WERI-Rb-1 (cell line): Measurements from ENCODE around the gene RPL22.

Source experiments
- DNase-seq: peaks from one replicate; pipeline ENCODE4 v3.0.0-alpha.2; 2020
- H3K27ac ChIP-seq: fragments of 250-450 bp; sonication (Bioruptor Pico); 2 replicates; pipeline ENCODE4 v1.5.1; 2020; ENCODE audit warnings: mild to moderate bottlenecking, moderate library complexity
- H3K27me3 ChIP-seq: fragments of 250-450 bp; sonication (Bioruptor Pico); 2 replicates; pipeline ENCODE4 v1.5.1; 2021; ENCODE audit warnings: mild to moderate bottlenecking, low read depth, moderate library complexity; ENCODE audit not compliant: insufficient read depth, severe bottlenecking
- H3K36me3 ChIP-seq: fragments of 250-450 bp; sonication (Bioruptor Pico); 2 replicates; pipeline ENCODE4 v1.5.1; 2020; ENCODE audit warnings: mild to moderate bottlenecking, moderate library complexity
- H3K4me3 ChIP-seq: 2 replicates; pipeline ENCODE4 v1.5.1; 2011; ENCODE audit warnings: low read depth, mild to moderate bottlenecking, control low read depth, low read length
- H3K9me3 ChIP-seq: fragments of 250-450 bp; sonication (Bioruptor Pico); 2 replicates; pipeline ENCODE4 v1.5.1; 2021; ENCODE audit warnings: mild to moderate bottlenecking, moderate library complexity; ENCODE audit not compliant: severe bottlenecking
- CTCF ChIP-seq: IDR thresholded peaks from 2 replicates; pipeline ENCODE4 v1.5.1; 2011; ENCODE audit warnings: low read depth, mild to moderate bottlenecking, control low read depth, inconsistent platforms, low read length

The RPL22 gene

DNA sequence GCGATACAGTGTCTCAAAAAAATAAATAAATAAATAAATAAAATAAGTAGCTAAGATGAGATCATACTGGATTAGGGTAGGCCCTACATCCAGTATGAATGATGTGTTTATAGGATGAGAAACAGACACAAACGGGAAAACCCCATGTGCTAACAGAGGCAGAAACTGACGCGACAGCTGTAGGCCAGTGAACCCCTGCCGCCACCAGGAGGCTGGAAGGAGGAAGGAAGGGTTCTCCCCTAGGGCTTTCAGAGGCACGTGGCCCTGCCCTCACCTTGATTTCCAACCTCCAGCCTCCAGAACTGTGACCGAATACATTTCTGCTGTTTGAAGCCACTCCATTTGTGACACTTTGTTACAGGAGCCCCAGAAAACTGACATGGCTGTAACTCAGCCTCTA, 57.8 kb downstream of the RPL22 start:
- peak; percentile 43 for DNase-seq
- no peaks in the 10 kb centered on the region for H3K9me3 ChIP-seq
- no peaks in the 10 kb centered on the region for H3K36me3 ChIP-seq
- no peaks in the 10 kb centered on the region for H3K27me3 ChIP-seq
- no peak overlapping the region for H3K4me3 ChIP-seq
- peak; percentile 25; the same call in 1 of the 2 replicates for TF ChIP-seq CTCF
- H3K27ac ChIP-seq = no peak overlapping the region

DNA sequence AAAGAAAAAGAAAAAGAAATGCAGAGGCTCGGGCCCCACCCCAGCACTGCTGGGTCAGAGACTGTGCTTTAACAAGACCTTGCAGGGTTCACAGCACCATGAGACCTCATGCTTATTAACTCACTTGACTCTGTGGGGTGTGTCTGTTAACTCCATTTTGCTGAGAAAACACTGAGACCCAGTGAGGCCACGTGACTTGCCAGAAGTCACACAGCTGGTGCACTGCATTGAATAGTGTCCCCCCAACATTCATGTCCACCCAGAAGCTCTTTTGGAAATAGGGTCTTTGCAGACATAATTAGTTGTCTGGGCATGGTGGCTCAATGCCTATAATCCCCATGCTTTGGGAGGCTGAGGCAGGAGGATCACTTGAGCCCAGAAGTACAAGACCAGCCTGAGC, 59.0 kb downstream of the RPL22 start:
- H3K27ac ChIP-seq = no peak overlapping the region
- DNase-seq = no peak
- H3K4me3 ChIP-seq = no peak overlapping the region
- no peaks in the 10 kb centered on the region for H3K9me3 ChIP-seq
- H3K36me3 ChIP-seq = no peaks in the 10 kb centered on the region
- TF ChIP-seq CTCF = no peak
- H3K27me3 ChIP-seq = no peaks in the 10 kb centered on the region

- TF ChIP-seq CTCF = 0 out of 2 replicates have a peak, but pooled peaks have one; percentile 19
- H3K9me3 ChIP-seq = peaks cover 3% of the 10 kb centered on the region
- no peak overlapping the region for H3K4me3 ChIP-seq
- no peak overlapping the region for H3K27ac ChIP-seq
- H3K36me3 ChIP-seq = no peaks in the 10 kb centered on the region
- H3K27me3 ChIP-seq = no peaks in the 10 kb centered on the region
- no peak for DNase-seq
Observed at GRCh38 chr1:6137758-6138157, 61.6 kb downstream of the RPL22 start.

- Histone ChIP-seq H3K27ac (no peak overlapping the region), H3K4me3 (no peak overlapping the region), H3K36me3 (no peaks in the 10 kb centered on the region; the same call in 1 of the 2 replicates), H3K27me3 (no peaks in the 10 kb centered on the region), H3K9me3 (peaks cover 3% of the 10 kb centered on the region)
- DNase-seq = no peak
- TF ChIP-seq CTCF = no peak
Observed at GRCh38 chr1:6136516-6137220, 62.7 kb downstream of the RPL22 start.
